GM12864 (cell line): ENCODE measurements around the gene FIGN.

Experiments used
- DNase-seq: peaks from one replicate; pipeline ENCODE4 v3.0.0-alpha.2; 2011; ENCODE audit warnings: low read depth
- H3K4me3 ChIP-seq: 2 replicates; pipeline ENCODE4 v1.5.1; 2011; ENCODE audit warnings: mild to moderate bottlenecking, low read depth, low read length, control low read depth
- TF ChIP-seq, protein P1 (sequence below): IDR thresholded peaks from 2 replicates; pipeline ENCODE4 v1.5.1; 2011; ENCODE audit warnings: low read depth, mild to moderate bottlenecking, moderate library complexity, low read length, control low read depth, inconsistent platforms; ENCODE audit errors: missing control alignments

The FIGN gene

DNA sequence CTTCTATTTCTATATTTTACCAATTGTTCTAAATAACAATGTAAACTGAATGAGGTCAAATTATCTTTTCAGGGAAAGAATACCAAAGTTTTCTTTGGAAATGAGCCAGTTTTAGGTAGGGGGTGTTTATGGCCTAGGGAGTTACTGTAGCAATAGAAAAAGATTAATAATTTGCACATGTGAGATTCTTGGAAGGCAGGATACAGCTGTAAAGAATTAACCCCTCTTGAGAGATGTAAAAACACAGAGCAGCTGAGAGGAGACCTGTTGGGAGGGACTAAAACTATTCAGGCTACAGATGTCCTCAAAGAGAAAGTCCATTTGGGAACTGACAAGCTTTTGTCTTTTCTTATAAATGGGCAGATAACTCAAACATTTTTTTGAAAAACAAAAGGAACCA, 182.2 kb downstream of the FIGN start:
- TF ChIP-seq, protein P1, sequence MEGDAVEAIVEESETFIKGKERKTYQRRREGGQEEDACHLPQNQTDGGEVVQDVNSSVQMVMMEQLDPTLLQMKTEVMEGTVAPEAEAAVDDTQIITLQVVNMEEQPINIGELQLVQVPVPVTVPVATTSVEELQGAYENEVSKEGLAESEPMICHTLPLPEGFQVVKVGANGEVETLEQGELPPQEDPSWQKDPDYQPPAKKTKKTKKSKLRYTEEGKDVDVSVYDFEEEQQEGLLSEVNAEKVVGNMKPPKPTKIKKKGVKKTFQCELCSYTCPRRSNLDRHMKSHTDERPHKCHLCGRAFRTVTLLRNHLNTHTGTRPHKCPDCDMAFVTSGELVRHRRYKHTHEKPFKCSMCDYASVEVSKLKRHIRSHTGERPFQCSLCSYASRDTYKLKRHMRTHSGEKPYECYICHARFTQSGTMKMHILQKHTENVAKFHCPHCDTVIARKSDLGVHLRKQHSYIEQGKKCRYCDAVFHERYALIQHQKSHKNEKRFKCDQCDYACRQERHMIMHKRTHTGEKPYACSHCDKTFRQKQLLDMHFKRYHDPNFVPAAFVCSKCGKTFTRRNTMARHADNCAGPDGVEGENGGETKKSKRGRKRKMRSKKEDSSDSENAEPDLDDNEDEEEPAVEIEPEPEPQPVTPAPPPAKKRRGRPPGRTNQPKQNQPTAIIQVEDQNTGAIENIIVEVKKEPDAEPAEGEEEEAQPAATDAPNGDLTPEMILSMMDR, result no peak
- no peak for DNase-seq
- no peak overlapping the region for H3K4me3 ChIP-seq

DNA sequence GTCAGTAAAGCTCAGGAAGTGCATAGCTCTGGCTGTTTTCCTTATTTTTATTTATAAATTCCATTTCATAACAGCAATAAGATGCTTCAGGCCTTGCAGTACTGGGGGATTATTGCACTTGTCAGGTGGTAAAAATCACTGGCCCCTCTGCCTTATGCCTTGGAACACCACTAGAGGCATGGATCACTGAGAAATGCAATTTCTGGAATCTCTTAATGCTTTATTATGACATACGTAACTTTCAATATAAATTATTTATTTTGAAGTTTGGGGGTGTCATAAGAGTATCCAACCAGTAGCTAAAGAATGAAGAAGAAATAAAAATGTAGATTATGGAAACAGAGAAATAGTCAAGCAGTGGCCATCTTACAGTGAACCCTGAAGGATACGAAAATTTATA, 183.1 kb downstream of the FIGN start:
- no peak for DNase-seq
- H3K4me3 ChIP-seq, result no peak overlapping the region
- TF ChIP-seq, protein P1, result no peak

DNA sequence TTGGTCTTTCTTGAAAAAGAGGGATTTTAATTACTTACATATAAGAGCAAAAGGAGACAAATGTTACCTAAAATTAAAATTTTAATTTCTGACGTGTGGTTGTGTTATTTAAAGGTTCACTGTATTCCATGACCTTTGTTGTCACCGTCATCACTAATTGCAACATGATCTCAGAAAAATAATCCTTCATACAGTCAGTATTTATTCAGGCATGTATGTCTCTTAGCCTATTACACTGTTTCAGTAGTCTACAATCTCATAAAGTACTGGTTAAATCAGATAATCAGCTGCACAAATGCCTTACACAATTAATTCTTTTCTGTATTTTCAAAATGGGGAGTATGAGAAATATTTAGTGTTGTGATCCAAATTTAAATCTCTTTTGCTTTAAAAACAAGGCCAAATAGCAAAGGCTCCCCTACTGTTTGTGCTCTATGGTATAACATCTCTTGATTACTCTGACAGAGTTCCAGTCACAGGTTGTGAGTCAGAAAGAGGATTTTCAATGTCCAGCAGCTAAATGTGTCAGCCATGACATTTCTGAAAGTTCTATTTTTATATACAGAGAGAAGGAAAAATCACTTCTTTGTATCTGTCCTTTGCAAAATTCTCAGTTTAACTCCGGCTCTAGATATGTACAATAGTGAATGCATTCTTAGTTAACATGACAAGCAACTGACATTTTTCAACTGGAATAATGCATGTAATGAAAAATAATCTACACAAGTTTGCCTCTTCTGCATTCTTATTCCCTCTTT, 184.0 kb downstream of the FIGN start:
- TF ChIP-seq, protein P1, result no peak
- H3K4me3 ChIP-seq, result no peak overlapping the region
- DNase-seq, result no peak

DNA sequence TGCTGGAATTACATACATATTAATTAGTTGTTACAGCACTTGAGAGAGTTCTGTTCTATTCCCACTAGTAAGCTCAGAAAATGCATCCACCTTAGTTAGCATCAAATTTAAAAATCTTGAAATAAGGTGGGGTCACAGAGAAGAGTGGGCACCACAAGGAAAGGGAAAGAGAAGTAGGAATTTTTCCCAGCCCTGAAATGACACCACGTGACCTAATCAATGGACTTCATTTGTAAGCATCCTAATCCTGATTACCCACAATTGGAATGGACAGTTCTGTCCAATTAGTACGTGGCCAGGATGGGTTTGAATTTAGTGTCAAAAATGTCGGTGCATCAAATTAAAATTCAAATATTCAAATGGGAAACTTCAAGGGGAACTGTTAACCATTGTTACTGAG, 186.8 kb downstream of the FIGN start:
- TF ChIP-seq, protein P1, result no peak
- H3K4me3 ChIP-seq, result no peak overlapping the region
- DNase-seq, result no peak
